Breast epithelium (tissue), 3 donors: ENCODE results near the gene MRPS15.

Source experiments
- POLR2A ChIP-seq: fragments of 450-650 bp; IDR thresholded peaks from one replicate; pipeline ENCODE4 v1.6.1; 2016; ENCODE audit warnings: antibody characterized with exemption, mild to moderate bottlenecking, moderate library complexity
- POLR2AphosphoS5 ChIP-seq, 3 donors: sonication (generic); formaldehyde crosslinking; IDR thresholded peaks; one replicate each; pipeline ENCODE4 v1.6.1; 2017; ENCODE audit warnings: antibody characterized with exemption in 3 of 3
- TF ChIP-seq, protein P1 (sequence below), 3 donors: fragments of 450-650 bp; IDR thresholded peaks; one replicate each; pipeline ENCODE4 v1.5.1; 2016 to 2017; ENCODE audit warnings: antibody characterized with exemption in 3 of 3, mild to moderate bottlenecking in 3 of 3, moderate library complexity in 3 of 3

DNA sequence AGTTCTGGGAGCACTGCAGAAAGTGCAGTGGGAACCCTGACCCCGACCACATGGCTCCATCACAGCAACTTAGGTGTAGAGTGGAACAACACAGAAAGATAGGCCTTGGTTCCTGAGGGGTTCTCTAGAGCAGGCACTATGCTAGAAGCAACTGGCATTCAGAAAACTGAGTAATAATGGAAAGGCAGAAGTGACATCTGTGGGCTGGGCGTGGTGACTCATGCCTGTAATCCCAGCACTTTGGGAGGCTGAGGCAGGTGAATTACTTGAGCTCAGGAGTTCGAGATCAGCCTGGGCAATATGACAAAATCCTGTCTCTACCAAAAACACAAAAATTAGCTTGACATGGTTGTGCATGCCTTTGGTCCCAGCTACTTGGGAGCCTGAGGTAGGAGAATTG, 5.3 kb downstream of the MRPS15 start:
- no peak for TF ChIP-seq POLR2A
- TF ChIP-seq, protein P1, sequence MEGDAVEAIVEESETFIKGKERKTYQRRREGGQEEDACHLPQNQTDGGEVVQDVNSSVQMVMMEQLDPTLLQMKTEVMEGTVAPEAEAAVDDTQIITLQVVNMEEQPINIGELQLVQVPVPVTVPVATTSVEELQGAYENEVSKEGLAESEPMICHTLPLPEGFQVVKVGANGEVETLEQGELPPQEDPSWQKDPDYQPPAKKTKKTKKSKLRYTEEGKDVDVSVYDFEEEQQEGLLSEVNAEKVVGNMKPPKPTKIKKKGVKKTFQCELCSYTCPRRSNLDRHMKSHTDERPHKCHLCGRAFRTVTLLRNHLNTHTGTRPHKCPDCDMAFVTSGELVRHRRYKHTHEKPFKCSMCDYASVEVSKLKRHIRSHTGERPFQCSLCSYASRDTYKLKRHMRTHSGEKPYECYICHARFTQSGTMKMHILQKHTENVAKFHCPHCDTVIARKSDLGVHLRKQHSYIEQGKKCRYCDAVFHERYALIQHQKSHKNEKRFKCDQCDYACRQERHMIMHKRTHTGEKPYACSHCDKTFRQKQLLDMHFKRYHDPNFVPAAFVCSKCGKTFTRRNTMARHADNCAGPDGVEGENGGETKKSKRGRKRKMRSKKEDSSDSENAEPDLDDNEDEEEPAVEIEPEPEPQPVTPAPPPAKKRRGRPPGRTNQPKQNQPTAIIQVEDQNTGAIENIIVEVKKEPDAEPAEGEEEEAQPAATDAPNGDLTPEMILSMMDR (IDR thresholded peaks at IDR 0.05): no peak
- no peak for TF ChIP-seq POLR2AphosphoS5 (IDR thresholded peaks at IDR 0.05)
